KMS-11 (cell line): ENCODE data around the gene IRF2BP1.

Experiments used
- H2AFZ ChIP-seq: fragments of 200-600 bp; sonication (generic); 2 replicates; pipeline ENCODE4 v1.6.1; 2016; ENCODE audit warnings: antibody characterized with exemption, mixed run types, low read depth
- H3K27ac ChIP-seq: fragments of 200-600 bp; sonication (generic); 2 replicates; pipeline ENCODE4 v1.6.1; 2016; ENCODE audit warnings: mild to moderate bottlenecking, mixed run types
- H3K27me3 ChIP-seq: fragments of 200-600 bp; sonication (generic); 2 replicates; pipeline ENCODE4 v1.6.1; 2017; ENCODE audit warnings: mild to moderate bottlenecking, low read depth, mixed run types, moderate library complexity; ENCODE audit not compliant: insufficient read depth
- H3K36me3 ChIP-seq: fragments of 200-600 bp; sonication (generic); 2 replicates; pipeline ENCODE4 v1.6.1; 2017; ENCODE audit warnings: mild to moderate bottlenecking, mixed run types; ENCODE audit not compliant: insufficient read depth
- H3K4me1 ChIP-seq: fragments of 200-600 bp; sonication (generic); 2 replicates; pipeline ENCODE4 v1.6.1; 2016; ENCODE audit warnings: mild to moderate bottlenecking, low read depth, mixed run types; ENCODE audit not compliant: poor library complexity, severe bottlenecking
- H3K4me2 ChIP-seq: fragments of 200-600 bp; sonication (generic); 2 replicates; pipeline ENCODE4 v1.7.0; 2016; ENCODE audit warnings: mild to moderate bottlenecking, mixed run types
- H3K4me3 ChIP-seq: fragments of 200-600 bp; sonication (generic); IDR thresholded peaks from 2 replicates; pipeline ENCODE4 v1.6.1; 2017; ENCODE audit warnings: low read depth, low read length, mixed read lengths; ENCODE audit not compliant: insufficient read depth
- H3K79me2 ChIP-seq: fragments of 200-600 bp; sonication (generic); 2 replicates; pipeline ENCODE4 v1.6.1; 2016; ENCODE audit warnings: low read depth, mixed run types; ENCODE audit not compliant: insufficient read depth
- H3K9ac ChIP-seq: fragments of 200-600 bp; sonication (generic); 2 replicates; pipeline ENCODE4 v1.6.1; 2016; ENCODE audit warnings: mild to moderate bottlenecking, mixed run types
- H4K20me1 ChIP-seq: fragments of 200-600 bp; sonication (generic); 2 replicates; pipeline ENCODE4 v1.6.1; 2016; ENCODE audit warnings: mild to moderate bottlenecking, mixed run types; ENCODE audit not compliant: insufficient read depth
- TF ChIP-seq, protein P1 (sequence below): fragments of 200-600 bp; sonication (generic); conservative IDR thresholded peaks from 2 replicates; pipeline ENCODE4 v1.6.1; 2017; ENCODE audit warnings: low read depth, mild to moderate bottlenecking, antibody characterized with exemption, low read length, moderate library complexity, mixed read lengths

The IRF2BP1 gene

DNA sequence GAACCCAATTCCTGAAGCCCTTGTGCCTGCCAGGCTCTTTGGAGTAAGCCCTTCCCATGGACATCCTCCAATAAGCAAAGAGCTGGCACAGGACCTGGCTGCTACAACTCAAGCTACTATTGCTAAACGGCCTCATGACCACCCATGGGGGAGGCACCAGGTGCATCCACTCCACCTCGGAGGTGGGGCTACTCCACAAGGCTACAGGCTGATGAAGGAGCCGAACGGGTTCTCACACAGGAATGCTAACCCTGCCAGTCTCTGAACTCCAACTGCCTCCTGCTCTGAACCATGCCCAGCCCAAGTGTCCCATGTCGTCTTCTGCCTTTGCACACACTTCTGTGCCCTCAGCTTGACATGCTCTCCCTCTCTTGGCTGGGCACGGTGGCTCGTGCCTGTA lies 33.0 kb downstream of the IRF2BP1 start:
- H3K4me1 ChIP-seq: no peaks in the 10 kb centered on the region
- no peaks in the 10 kb centered on the region; the same call in 1 of the 2 replicates for H3K36me3 ChIP-seq
- no peak overlapping the region for H2AFZ ChIP-seq
- H3K27me3 ChIP-seq: no peaks in the 10 kb centered on the region
- H3K4me3 ChIP-seq: no peak overlapping the region
- TF ChIP-seq, protein P1, sequence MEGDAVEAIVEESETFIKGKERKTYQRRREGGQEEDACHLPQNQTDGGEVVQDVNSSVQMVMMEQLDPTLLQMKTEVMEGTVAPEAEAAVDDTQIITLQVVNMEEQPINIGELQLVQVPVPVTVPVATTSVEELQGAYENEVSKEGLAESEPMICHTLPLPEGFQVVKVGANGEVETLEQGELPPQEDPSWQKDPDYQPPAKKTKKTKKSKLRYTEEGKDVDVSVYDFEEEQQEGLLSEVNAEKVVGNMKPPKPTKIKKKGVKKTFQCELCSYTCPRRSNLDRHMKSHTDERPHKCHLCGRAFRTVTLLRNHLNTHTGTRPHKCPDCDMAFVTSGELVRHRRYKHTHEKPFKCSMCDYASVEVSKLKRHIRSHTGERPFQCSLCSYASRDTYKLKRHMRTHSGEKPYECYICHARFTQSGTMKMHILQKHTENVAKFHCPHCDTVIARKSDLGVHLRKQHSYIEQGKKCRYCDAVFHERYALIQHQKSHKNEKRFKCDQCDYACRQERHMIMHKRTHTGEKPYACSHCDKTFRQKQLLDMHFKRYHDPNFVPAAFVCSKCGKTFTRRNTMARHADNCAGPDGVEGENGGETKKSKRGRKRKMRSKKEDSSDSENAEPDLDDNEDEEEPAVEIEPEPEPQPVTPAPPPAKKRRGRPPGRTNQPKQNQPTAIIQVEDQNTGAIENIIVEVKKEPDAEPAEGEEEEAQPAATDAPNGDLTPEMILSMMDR: no peak
- H4K20me1 ChIP-seq: peaks cover 4% of the 10 kb centered on the region; the same call in 1 of the 2 replicates
- no peak overlapping the region for H3K9ac ChIP-seq
- H3K79me2 ChIP-seq: no peaks in the 10 kb centered on the region; the same call in 1 of the 2 replicates
- no peak overlapping the region for H3K27ac ChIP-seq
- no peak overlapping the region for H3K4me2 ChIP-seq

DNA sequence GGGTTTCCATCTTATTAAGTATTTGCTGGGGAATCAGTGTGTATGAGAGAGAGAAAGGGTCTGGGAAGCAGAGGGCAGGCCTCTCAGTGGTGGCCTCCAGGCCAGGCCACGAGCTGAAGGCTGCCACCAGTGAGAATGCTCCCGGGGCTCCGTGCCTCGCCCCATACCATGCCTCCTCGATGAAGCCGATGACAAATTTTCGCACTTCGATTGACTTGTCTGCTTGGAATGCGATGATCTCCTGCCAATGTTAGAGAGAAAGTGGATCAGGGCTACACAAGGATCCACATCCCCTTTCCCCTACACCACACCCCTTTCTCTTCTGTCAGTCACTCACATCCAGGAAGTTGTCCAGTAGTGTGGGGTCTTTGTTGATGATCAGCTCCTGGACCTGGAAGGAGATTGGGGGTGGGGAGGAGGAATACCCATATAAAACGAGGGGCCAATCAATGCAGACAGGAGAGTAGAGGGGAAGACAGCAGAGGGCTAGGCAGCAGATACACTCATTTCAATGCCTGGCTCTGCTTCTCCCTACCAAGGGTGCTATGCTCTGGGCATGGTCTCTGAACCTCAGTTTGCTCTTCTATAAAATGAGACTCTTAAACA lies 33.7 kb downstream of the IRF2BP1 start:
- TF ChIP-seq, protein P1: no peak
- no peak overlapping the region for H3K4me3 ChIP-seq
- peaks cover 4% of the 10 kb centered on the region; the same call in 1 of the 2 replicates for H4K20me1 ChIP-seq
- H3K27me3 ChIP-seq: no peaks in the 10 kb centered on the region
- H3K36me3 ChIP-seq: no peaks in the 10 kb centered on the region; the same call in 1 of the 2 replicates
- no peak overlapping the region for H3K27ac ChIP-seq
- no peak overlapping the region for H3K4me2 ChIP-seq
- H2AFZ ChIP-seq: no peak overlapping the region
- H3K4me1 ChIP-seq: no peaks in the 10 kb centered on the region
- H3K9ac ChIP-seq: no peak overlapping the region
- H3K79me2 ChIP-seq: no peaks in the 10 kb centered on the region; the same call in 1 of the 2 replicates

DNA sequence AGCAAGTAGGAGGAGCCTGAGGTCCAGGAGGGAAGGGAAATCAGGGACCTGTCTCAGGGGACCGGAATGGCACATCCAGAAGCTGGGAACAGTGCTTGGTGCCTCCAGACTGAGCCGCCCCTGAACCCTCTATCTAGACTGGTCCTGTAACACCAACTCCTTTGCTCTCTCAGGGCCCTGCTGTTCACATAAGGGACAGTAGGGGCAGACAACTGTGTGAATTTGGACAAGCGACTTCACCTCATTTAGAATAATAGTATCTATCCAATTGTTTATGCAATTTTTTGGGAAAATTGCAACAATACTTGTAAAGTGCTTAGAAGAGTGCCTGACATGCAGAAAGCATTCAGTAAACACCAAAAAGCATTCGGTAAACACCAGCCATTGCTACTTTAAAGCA lies 37.0 kb downstream of the IRF2BP1 start:
- H3K27ac ChIP-seq: no peak overlapping the region
- H3K9ac ChIP-seq: no peak overlapping the region
- no peaks in the 10 kb centered on the region for H3K27me3 ChIP-seq
- H4K20me1 ChIP-seq: no peaks in the 10 kb centered on the region
- H3K4me1 ChIP-seq: no peaks in the 10 kb centered on the region
- no peak overlapping the region for H2AFZ ChIP-seq
- H3K79me2 ChIP-seq: no peaks in the 10 kb centered on the region
- H3K4me3 ChIP-seq: no peak overlapping the region
- TF ChIP-seq, protein P1: peak; percentile 58; the same call in 1 of the 2 replicates
- H3K4me2 ChIP-seq: no peak overlapping the region
- H3K36me3 ChIP-seq: no peaks in the 10 kb centered on the region; the same call in 1 of the 2 replicates

DNA sequence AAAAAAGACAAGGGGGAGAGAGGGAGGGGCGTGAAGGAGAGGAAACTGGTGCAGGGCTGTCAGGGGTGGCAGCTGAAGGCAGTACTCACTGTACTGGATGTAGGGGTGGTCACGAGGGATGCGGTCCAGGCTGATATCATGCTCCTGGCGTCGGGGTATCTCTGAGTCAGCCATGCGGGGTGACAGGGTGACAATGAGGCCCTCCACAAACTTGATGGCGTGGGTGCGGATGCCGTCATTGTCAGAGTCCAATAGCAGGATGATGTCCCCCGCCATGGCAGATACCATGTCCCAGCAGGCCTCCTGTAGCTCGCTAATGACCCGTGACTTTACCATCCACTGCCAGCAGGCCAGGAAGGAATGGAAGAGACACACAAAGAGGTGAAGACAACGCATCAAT lies 38.3 kb downstream of the IRF2BP1 start:
- no peak overlapping the region for H3K4me3 ChIP-seq
- no peaks in the 10 kb centered on the region for H3K4me1 ChIP-seq
- no peaks in the 10 kb centered on the region; the same call in 1 of the 2 replicates for H3K36me3 ChIP-seq
- no peak overlapping the region for H3K27ac ChIP-seq
- TF ChIP-seq, protein P1: no peak
- H4K20me1 ChIP-seq: no peaks in the 10 kb centered on the region
- no peak overlapping the region for H3K4me2 ChIP-seq
- H3K27me3 ChIP-seq: no peaks in the 10 kb centered on the region
- no peaks in the 10 kb centered on the region for H3K79me2 ChIP-seq
- H3K9ac ChIP-seq: no peak overlapping the region
- no peak overlapping the region for H2AFZ ChIP-seq
